HepG2 (cell line): ENCODE measurements around the gene AK8. TPM values are rescaled to one million over a fixed set of nuclear protein-coding genes. Genes with fewer than 3 reads are reported as not detected.

Experiments used
- ATAC-seq: fragments of 200-7000 bp; cut with Tn5 transposase; 3 replicates; pipeline ENCODE4 v1.9.1; 2020; ENCODE audit warnings: mild to moderate bottlenecking, moderate library complexity
- BruUV-seq: library from RNA; stranded (reverse); fragments of 400-500 nt; replicated peaks from 2 replicates; lab custom pipeline; 2021; lab: Mats Ljungman, UMichigan
- CTCF ChIA-PET: fragments of 300-600 bp; formaldehyde crosslinking; extraction: SDS; loops from one replicate; lab custom pipeline; 2021; ENCODE audit warnings: low total read pairs, inconsistent platforms, low intra/inter-chr PET ratio; lab: Yijun Ruan, JAX
- POLR2A ChIA-PET: fragments of 350-600 bp; sonication (Branson Sonifier 250); formaldehyde crosslinking; loops from one replicate; lab custom pipeline; 2020; ENCODE audit warnings: antibody characterized with exemption, inconsistent platforms; lab: Yijun Ruan, JAX
- DNase-seq: peaks from one replicate; pipeline ENCODE4 v3.0.0-alpha.2; 2015; ENCODE audit warnings: low spot score
- FAIRE-seq: peaks from 3 replicates; lab custom pipeline; 2011; peaks lifted over from hg19 to GRCh38; lab: Jason Lieb, UNC
- H2AFZ ChIP-seq: one replicate; pipeline ENCODE4 v1.6.1; 2011; ENCODE audit warnings: low read length, inconsistent platforms
- H3K27ac ChIP-seq: fragments of 300-600 bp; 3 replicates; pipeline ENCODE4 v1.8.0; 2011; ENCODE audit warnings: mixed run types, mild to moderate bottlenecking, mixed read lengths, low read length, inconsistent platforms; ENCODE audit not compliant: insufficient read depth; ENCODE audit errors: extremely low read length
- H3K27me3 ChIP-seq, 2 experiments: fragments of 200-600 bp in 1 of 2; 2 replicates in 1 of 2; 3 replicates in 1 of 2; pipeline versions ENCODE4 v1.6.0 to v1.8.0; 2011; ENCODE audit warnings: low read length in 2 of 2, mild to moderate bottlenecking in 2 of 2, moderate library complexity in 2 of 2, inconsistent platforms in 1 of 2; ENCODE audit not compliant: insufficient read depth in 2 of 2, control insufficient read depth in 1 of 2
- H3K36me3 ChIP-seq, 2 experiments: fragments of 200-600 bp in 1 of 2; replicated peaks in 1 of 2; 2 replicates in 1 of 2; 3 replicates in 1 of 2; pipeline versions ENCODE4 v1.5.1 to v1.8.0; 2011; ENCODE audit warnings: low read length in 2 of 2, inconsistent platforms in 1 of 2; ENCODE audit not compliant: insufficient read depth in 2 of 2, control insufficient read depth in 1 of 2
- H3K4me1 ChIP-seq: 2 replicates; pipeline ENCODE4 v1.5.1; 2012; ENCODE audit warnings: low read length, inconsistent platforms; ENCODE audit not compliant: insufficient read depth
- H3K4me2 ChIP-seq: 2 replicates; pipeline ENCODE4 v1.6.0; 2011; ENCODE audit warnings: low read depth, low read length, inconsistent platforms
- H3K4me3 ChIP-seq, 3 experiments: fragments of 200-600 bp in 1 of 3; sonication (generic), shearing (Covaris generic) in 1 of 3; replicated peaks in 1 of 3; 2 replicates each; pipeline ENCODE4 v1.5.1; 2011 to 2016; ENCODE audit warnings: low read length in 3 of 3, inconsistent platforms in 2 of 3, low read depth in 2 of 3, mild to moderate bottlenecking in 2 of 3, control low read depth in 1 of 3, mixed read lengths in 1 of 3; ENCODE audit not compliant: insufficient read depth in 1 of 3
- H3K79me2 ChIP-seq: one replicate; pipeline ENCODE4 v1.6.1; 2011; ENCODE audit warnings: low read length, inconsistent platforms; ENCODE audit not compliant: insufficient read depth
- H3K9ac ChIP-seq: 2 replicates; pipeline ENCODE4 v1.6.0; 2011; ENCODE audit warnings: mild to moderate bottlenecking, low read depth, low read length, inconsistent platforms; ENCODE audit not compliant: insufficient read depth
- H3K9me3 ChIP-seq: 2 replicates; pipeline ENCODE4 v1.5.1; 2012; ENCODE audit warnings: mild to moderate bottlenecking, low read length
- H4K20me1 ChIP-seq: 2 replicates; pipeline ENCODE4 v1.6.0; 2011; ENCODE audit warnings: inconsistent platforms, mild to moderate bottlenecking, low read length, moderate library complexity; ENCODE audit not compliant: insufficient read depth
- HDAC1 ChIP-seq: sonication (generic); formaldehyde crosslinking; IDR thresholded peaks from 2 replicates; pipeline ENCODE4 v1.5.1; 2020; ENCODE audit warnings: mild to moderate bottlenecking, missing genetic modification reagents
- MTA3 ChIP-seq: sonication (generic); formaldehyde crosslinking; IDR thresholded peaks from 2 replicates; pipeline ENCODE4 v1.4.0; 2020; ENCODE audit warnings: missing genetic modification reagents
- ZNF224 ChIP-seq: sonication (generic); formaldehyde crosslinking; IDR thresholded peaks from 2 replicates; pipeline ENCODE4 v1.5.0; 2020; ENCODE audit warnings: mild to moderate bottlenecking, missing genetic modification reagents
- ZNF354B ChIP-seq: sonication (generic); formaldehyde crosslinking; IDR thresholded peaks from 2 replicates; pipeline ENCODE4 v1.8.0; 2022; ENCODE audit warnings: mild to moderate bottlenecking, missing genetic modification reagents
- ZNF530 ChIP-seq: sonication (generic); formaldehyde crosslinking; IDR thresholded peaks from 2 replicates; pipeline ENCODE4 v1.5.0; 2020; ENCODE audit warnings: low read depth, mild to moderate bottlenecking, missing genetic modification reagents
- ZNF564 ChIP-seq: sonication (generic); formaldehyde crosslinking; IDR thresholded peaks from 2 replicates; pipeline ENCODE4 v1.8.1; 2023; ENCODE audit warnings: mild to moderate bottlenecking, missing genetic modification reagents
- ZNF605 ChIP-seq: sonication (generic); formaldehyde crosslinking; IDR thresholded peaks from 2 replicates; pipeline ENCODE4 v1.8.0; 2022; ENCODE audit warnings: mild to moderate bottlenecking, missing genetic modification reagents
- WGBS: methylation state at CpG from one replicate; pipeline ENCODE4 v1.1.6; 2017; ENCODE audit warnings: low lambda C conversion rate; 5-methylcytosine and 5-hydroxymethylcytosine counted together
- in situ Hi-C: cut with HindIII; loops from 2 replicates; pipeline ENCODE4 v1.10.0; 2017; ENCODE audit warnings: low pct_unique_long_range_greater_than_20kb; ENCODE audit not compliant: extremely low pct_ligation_motif_present
- intact Hi-C: fragments of 100-400 bp; cut with micrococcal nuclease; formaldehyde crosslinking; loops from one replicate; pipeline ENCODE4 v1.10.0; 2022; ENCODE audit not compliant: unreplicated experiment
- polyA plus RNA-seq, 8 experiments: library from polyadenylated mRNA; depleted of rRNA in 3 of 8; stranded (reverse) in 7 of 8; unstranded in 1 of 8; fragments of >200 nt; fragmentation: Illumina TruSeq in 4 of 8; extraction: Trizol in 4 of 8; gene quantifications; 2 replicates each; pipeline versions ENCODE4 v1.2.1 to v1.2.3, GENCODE V29; 2011 to 2016; ENCODE audit warnings: low read depth in 4 of 8, missing spikeins in 1 of 8, mixed read lengths in 1 of 8; ENCODE audit not compliant: insufficient read depth in 1 of 8
- total RNA-seq, 5 experiments: library from RNA; depleted of rRNA; stranded (reverse); fragments of >200 nt; fragmentation: Illumina TruSeq; extraction: Trizol; gene quantifications; 2 replicates each; pipeline ENCODE4 v1.2.3, GENCODE V29; 2016; ENCODE audit warnings: low read depth in 1 of 5
- TF ChIP-seq, protein P1 (sequence below): sonication (generic); formaldehyde crosslinking; IDR thresholded peaks from 2 replicates; pipeline ENCODE4 v1.4.0; 2020; ENCODE audit warnings: missing genetic modification reagents, low read depth, mild to moderate bottlenecking, borderline replicate concordance
- TF ChIP-seq, protein P2 (sequence below): sonication (generic); formaldehyde crosslinking; conservative IDR thresholded peaks from 2 replicates; pipeline ENCODE4 v1.4.0; 2020; ENCODE audit warnings: missing genetic modification reagents
- TF ChIP-seq, protein P3 (sequence below): sonication (generic); formaldehyde crosslinking; IDR thresholded peaks from 2 replicates; pipeline ENCODE4 v1.4.0; 2020; ENCODE audit warnings: missing genetic modification reagents; ENCODE audit errors: not compliant biosample characterization

The AK8 gene
- total and polyA plus RNA-seq, 2 of the 13 experiments (the other 11 are each of a cell fraction or from before 2014, with no cell fraction given), result 0.11 TPM; not detected in 1

DNA sequence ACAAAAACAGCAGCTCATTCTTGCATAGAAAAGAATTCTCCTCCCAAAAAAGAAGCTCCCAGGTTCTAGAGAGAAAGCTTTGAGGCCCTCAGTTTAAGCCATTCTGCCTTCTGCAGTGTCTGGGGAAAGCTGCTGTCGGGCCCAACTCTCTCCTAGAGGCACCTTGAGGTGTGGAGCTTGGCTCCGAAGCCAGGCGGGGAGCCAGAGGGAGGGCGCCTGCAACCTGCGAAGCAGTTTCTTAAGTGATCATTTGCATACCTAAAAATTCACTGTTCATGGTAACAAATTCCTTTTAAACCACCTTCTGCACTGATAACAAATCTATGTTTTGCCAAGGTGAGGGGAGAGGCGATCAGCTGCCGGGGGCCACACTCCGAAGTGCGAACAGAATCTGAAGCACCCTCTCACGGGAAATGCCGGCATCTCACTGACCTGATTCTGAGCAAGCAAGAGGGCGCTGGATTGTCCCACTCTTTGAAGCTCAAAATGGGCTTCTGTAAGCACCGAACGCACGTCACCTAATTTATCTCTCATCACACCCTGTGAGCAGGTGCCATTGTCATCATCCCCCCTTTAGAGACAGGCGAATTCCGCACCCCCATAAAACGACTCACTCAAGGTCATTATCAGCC lies 121.8 kb downstream of the AK8 start (continued):
- TF ChIP-seq, protein P1, sequence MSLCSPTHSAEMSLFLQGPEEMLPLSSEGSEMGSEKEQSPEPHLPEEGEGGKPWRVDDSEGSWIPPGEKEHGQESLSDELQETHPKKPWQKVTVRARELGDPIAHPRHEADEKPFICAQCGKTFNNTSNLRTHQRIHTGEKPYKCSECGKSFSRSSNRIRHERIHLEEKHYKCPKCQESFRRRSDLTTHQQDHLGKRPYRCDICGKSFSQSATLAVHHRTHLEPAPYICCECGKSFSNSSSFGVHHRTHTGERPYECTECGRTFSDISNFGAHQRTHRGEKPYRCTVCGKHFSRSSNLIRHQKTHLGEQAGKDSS, result no peak
- TF ChIP-seq, all 625 proteins: peak for 0

GRCh38 chr9:132755096-132755495 lies 123.0 kb downstream of the AK8 start:
- Histone ChIP-seq H3K9me3 (no peaks in the 10 kb centered on the region), H3K4me2 (no peak overlapping the region), H3K79me2 (no peaks in the 10 kb centered on the region), H4K20me1 (no peaks in the 10 kb centered on the region), H2AFZ (no peak overlapping the region), H3K27me3 (peaks cover 5 to 43% of the 10 kb centered on the region in 2 experiments; a peak in 4 of 5 replicates), H3K27ac (no peak overlapping the region), H3K9ac (no peak overlapping the region), H3K36me3 (no peaks in the 10 kb centered on the region), H3K4me3 (no peak overlapping the region), H3K4me1 (0 out of 2 replicates have a peak, but pooled peaks cover 6% of the 10 kb centered on the region)
- in situ Hi-C loops (no loop called here), intact Hi-C loops (no loop called here)
- CTCF ChIA-PET, result no interaction called here
- BruUV-seq, result no TSS peak
- FAIRE-seq (no peak), DNase-seq (no peak), ATAC-seq (no peak)
- TF ChIP-seq ZNF605 (CRISPR knock-in tag), result no peak
- TF ChIP-seq MTA3 (CRISPR knock-in tag), result no peak
- POLR2A ChIA-PET, result no interaction called here
- 75% methylated on average over 9 of the region's 9 CpGs for WGBS

- Histone ChIP-seq H4K20me1 (no peaks in the 10 kb centered on the region), H3K79me2 (no peaks in the 10 kb centered on the region), H3K27ac (no peak overlapping the region), H3K4me3 (no peak overlapping the region), H3K36me3 (no peaks in the 10 kb centered on the region), H3K9ac (no peak overlapping the region), H3K4me1 (0 out of 2 replicates have a peak, but pooled peaks cover 6% of the 10 kb centered on the region), H3K9me3 (no peaks in the 10 kb centered on the region), H3K4me2 (no peak overlapping the region), H2AFZ (no peak overlapping the region), H3K27me3 (peaks cover 5 to 43% of the 10 kb centered on the region in 2 experiments; a peak in 4 of 5 replicates)
- no peak for DNase-seq
- no peak for FAIRE-seq
- intact Hi-C loops (no loop called here), in situ Hi-C loops (no loop called here)
- 17% methylated on average over 2 of the region's 7 CpGs for WGBS
- no peak for ATAC-seq
- no peak for TF ChIP-seq ZNF354B (CRISPR knock-in tag)
- no peak for TF ChIP-seq HDAC1
- no peak for TF ChIP-seq ZNF564
- no peak for TF ChIP-seq ZNF224 (CRISPR knock-in tag)
- TF ChIP-seq, protein P2, sequence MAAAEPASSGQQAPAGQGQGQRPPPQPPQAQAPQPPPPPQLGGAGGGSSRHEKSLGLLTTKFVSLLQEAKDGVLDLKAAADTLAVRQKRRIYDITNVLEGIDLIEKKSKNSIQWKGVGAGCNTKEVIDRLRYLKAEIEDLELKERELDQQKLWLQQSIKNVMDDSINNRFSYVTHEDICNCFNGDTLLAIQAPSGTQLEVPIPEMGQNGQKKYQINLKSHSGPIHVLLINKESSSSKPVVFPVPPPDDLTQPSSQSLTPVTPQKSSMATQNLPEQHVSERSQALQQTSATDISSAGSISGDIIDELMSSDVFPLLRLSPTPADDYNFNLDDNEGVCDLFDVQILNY (CRISPR knock-in tag), result no peak
- TF ChIP-seq, protein P3, sequence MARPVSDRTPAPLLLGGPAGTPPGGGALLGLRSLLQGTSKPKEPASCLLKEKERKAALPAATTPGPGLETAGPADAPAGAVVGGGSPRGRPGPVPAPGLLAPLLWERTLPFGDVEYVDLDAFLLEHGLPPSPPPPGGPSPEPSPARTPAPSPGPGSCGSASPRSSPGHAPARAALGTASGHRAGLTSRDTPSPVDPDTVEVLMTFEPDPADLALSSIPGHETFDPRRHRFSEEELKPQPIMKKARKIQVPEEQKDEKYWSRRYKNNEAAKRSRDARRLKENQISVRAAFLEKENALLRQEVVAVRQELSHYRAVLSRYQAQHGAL (CRISPR knock-in tag), result no peak
- TF ChIP-seq ZNF530 (CRISPR knock-in tag), result no peak
- POLR2A ChIA-PET, result no interaction called here
- CTCF ChIA-PET, result no interaction called here
- BruUV-seq, result no TSS peak
These were observed 123.8 kb downstream of the AK8 start for GRCh38 chr9:132754236-132754635.
